GM21528 (cell line): ENCODE data around the gene ULK4.
"Not testable (repeated sequence)": the region's sequence is repeated elsewhere in the genome, so short reads cannot be mapped to it uniquely, and the experiment has no call there.

Experiments used
- ATAC-seq: cut with Tn5 transposase; IDR thresholded peaks from one replicate; pipeline ENCODE4 v1.9.1; 2021; ENCODE audit warnings: mild to moderate bottlenecking, moderate library complexity; ENCODE audit not compliant: unreplicated experiment, low FRiP score

ULK4 gene

DNA sequence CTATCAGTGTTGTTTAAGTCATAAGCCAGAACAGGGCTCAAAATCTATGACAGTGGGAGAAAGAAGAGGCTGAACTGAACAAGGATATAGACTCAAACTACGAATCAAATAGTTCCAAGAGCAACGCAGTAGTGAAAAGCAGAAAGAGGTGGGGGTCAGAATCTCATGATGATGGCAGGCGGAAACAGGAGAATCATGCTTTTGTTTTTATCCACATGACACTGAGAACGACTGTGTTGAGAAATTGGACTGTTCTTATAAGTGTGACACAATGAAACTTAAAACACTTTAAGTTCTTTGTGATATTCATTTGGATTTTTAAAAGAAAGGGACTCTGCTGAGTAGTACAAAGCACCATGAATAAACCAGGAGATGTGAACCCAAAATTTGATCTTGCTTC lies 309.4 kb downstream of the ULK4 start:
- no peak for ATAC-seq

GRCh38 chr3:41651718-41652117 lies 310.2 kb downstream of the ULK4 start:
- no peak for ATAC-seq

GRCh38 chr3:41650406-41650805 lies 311.5 kb downstream of the ULK4 start:
- no peak for ATAC-seq

DNA sequence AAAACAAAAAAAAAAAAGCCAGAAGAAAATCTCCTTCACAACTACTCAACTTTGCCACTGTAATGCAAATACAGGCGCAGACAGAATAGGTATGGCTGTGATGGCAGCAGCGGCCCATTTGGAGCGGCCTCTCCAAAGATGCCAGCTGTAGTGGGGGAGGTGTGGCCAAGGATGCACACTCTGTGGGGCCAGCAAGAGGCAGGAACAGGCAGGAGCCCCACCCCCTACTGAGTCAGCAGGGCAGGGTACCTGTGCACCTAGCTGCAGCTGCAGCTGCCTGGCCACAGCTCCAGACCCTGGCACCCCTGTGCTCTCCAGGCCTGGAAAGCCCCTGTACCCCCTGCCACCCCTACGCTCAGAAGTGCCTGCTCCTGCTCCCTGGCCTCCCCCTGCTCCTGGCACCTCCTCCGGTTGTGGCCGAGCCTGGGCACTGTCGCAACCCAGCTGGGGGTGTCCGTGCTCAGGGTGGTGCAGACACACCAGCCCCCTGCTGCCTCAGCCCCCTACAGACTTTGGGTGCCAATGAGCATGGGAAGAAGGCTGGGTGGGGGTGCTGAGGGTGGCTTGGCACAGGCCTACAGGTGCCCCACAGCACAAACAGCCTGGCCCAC lies 312.7 kb downstream of the ULK4 start:
- ATAC-seq, result no peak

DNA sequence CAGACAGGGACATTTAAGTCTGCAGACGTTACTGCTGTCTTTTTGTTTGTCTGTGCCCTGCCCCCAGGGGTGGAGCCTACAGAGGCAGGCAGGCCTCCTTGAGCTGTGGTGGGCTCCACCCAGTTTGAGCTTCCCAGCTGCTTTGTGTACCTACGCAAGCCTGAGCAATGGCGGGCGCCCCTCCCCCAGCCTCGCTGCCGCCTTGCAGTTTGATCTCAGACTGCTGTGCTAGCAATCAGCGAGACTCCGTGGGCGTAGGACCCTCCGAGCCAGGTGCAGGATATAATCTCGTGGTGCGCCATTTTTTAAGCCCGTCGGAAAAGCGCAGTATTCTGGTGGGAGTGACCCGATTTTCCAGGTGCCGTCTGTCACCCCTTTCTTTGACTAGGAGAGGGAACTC lies 314.2 kb downstream of the ULK4 start:
- not testable (repeated sequence) for ATAC-seq

DNA sequence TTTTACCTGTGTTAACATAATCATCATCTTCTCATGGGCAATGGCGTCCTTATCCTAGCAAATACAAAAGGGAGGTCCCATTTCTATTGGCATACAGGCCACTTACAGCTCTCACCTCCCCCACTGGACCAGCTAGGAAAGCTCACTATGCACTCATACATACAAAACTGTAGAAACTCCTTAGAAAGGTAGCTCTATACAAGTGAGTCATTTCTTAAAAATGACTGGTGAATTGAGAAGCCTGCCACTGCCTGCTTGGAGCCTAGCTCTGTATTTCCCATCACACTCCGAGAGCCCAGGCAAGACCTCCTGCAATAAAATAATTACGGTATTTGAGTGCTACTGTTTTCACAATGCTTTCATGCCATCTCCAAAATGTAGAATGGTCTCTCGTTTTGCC lies 321.8 kb downstream of the ULK4 start:
- no peak for ATAC-seq

DNA sequence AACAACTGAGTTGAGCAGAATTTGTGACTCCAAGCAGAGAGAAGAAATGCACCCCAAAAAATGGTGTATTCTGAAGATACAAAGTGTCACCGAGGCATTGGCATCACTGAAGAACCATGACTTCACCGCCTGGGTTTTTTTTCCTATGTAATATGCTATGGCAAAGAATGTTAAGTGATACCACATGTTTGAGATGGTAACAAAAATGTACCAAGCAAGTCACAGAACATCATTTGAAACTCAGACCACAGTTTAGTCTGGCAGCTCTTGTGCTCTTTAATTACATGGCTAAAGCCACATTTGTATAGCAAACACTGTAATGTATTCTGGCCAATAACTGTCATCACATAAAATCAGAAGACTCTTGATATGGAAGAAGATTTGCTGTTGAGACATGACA lies 323.5 kb downstream of the ULK4 start:
- no peak for ATAC-seq

DNA sequence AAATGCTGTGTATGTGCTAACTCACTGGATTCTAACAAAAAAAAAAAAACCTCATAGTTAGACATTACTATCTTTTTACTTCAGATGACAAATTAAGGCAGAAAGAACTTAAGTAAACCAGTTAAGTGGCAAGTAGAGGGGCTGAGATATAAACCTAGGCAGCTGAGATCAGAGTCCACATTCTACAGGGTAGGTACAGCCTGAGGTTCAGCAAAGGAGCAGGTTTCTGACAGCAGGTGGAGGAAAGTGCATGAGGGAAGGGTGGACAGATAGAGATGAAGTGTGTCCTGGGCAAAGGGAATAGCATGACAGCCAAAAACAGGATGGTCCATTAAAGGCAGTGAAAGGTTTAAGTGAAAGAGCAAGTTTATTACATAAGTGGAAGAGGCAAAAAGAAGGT lies 329.2 kb downstream of the ULK4 start:
- ATAC-seq, result no peak

- ATAC-seq, result no peak
Measured at GRCh38 chr3:41630708-41631107, 331.2 kb downstream of the ULK4 start.

- ATAC-seq, result no peak
Measured at GRCh38 chr3:41629986-41630385, 331.9 kb downstream of the ULK4 start.

GRCh38 chr3:41629072-41629471 lies 332.8 kb downstream of the ULK4 start:
- ATAC-seq, result no peak

DNA sequence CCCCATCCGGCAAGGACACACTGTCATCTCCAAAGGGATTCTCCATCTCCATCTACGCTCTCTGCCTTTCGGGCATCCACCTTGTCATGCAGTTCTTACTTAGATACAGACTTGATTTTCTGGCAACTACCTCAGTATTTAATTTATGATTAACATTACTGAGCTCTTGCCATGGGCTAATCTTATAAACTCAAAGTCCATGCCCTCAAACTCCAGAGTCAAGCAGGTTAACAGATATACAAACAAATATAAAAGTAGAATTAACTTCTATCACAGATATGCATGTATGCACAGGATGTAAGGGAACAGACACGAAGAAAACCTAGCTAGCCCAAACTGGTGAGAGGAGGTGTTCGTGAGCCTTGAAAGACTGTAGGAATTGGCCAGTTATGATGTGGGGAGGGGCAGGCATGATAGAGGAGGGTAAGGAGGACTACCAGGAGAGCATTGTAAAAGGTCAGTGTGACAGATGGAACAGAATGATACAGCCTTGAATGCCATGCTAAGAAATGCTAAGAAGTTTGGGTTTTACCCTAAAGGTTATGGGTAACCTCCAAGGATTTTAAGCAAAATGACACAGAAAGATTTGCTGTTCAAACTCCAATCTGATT lies 334.3 kb downstream of the ULK4 start:
- ATAC-seq, result no peak

- no peak for ATAC-seq
Measured at GRCh38 chr3:41612853-41613252, 349.1 kb downstream of the ULK4 start.

GRCh38 chr3:41611008-41611407 lies 350.9 kb downstream of the ULK4 start:
- ATAC-seq, result no peak

DNA sequence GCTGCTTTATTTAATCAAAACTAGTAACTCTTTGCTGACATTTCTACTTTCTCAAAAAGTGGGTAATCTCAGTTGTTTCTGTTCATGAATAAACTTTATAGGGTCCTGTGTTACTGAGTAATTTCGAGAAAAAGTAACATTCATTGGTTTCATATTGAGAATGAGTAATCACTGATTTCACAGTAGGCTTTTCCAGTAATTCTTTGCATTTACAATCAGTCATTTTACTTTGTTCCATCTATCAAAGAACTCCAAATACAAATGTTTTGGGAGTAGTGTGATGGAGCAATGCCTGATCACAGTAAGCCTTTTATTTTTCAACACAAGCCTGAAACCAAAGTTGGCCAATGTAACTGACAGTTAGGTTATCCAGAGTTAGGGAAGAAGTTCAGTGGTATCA lies 353.6 kb downstream of the ULK4 start:
- ATAC-seq, result no peak

DNA sequence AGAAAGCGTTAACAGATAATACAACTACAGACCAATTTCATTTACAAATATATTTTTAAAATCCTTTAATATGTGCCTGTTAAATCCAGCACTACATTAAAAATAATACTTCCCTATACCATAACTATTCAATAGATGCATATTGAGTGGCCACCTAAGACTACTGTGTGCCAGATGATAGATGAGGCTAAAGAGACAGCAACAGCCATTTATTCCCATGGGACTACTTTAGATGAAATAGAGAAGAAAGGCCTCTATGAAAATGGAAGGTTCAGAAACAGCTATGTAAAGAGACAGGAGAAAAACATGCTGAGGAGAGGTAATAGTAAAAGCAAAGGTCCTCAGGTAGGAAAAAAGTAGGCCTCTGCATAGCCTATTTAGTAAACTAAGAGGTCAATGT lies 358.1 kb downstream of the ULK4 start:
- no peak for ATAC-seq

DNA sequence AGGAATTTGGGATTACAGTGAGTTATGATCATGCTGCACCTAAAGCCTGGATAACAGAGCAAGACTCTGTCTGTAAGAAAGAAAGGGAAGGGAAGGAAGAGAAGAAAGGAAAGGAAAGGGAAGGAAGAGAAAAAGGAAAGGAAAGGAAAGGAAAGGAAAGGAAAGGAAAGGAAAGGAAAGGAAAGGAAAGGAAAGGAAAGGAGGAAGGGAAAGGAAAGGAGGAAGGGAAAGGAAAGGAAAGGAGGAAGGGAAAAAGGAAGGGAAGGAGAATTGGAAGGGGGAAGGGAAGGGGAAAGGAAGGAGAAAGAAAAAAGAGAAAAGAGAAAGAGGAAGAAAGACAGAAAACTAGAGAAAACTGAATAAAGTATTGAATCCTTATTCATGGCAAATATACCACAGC lies 359.8 kb downstream of the ULK4 start:
- no peak for ATAC-seq

DNA sequence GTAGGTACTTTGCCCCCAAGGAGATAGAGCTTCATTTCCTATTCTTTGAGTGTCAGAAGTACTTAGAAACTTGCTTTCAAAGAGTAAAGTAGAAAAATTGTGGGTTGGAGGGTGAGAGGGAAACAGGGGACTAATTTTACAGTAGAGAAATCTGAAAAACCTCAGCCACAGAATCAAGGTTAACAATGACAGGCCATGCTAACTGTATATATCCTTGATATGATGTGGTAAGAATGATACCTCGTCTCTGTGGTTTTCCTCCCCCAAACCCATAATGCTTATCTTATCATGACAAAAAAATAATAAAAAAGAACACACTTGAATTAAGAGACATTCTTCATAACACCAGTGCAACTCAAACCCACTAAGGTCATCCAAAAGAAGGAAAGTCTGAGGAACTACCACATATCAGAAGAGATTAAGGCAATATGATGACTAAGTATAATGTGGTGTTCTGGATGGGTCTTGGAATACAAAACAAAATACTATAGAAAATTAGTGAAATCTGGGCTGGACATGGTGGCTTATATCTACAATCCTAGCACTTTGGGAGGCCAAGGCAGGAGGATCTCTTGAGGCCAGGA lies 360.4 kb downstream of the ULK4 start:
- ATAC-seq, result no peak

- no peak for ATAC-seq
Measured at GRCh38 chr3:41600616-41601015, 361.3 kb downstream of the ULK4 start.

GRCh38 chr3:41599127-41599484 lies 362.8 kb downstream of the ULK4 start:
- ATAC-seq, result no peak

- no peak for ATAC-seq
Measured at GRCh38 chr3:41598402-41599126, 363.3 kb downstream of the ULK4 start.

GRCh38 chr3:41593774-41594173 lies 368.1 kb downstream of the ULK4 start:
- no peak for ATAC-seq
